ENCODE results near the gene ISL2. TPM values are rescaled to one million over a fixed set of nuclear protein-coding genes. Genes with fewer than 3 reads are reported as not detected.
A peak's percentile ranks its signal among the peaks of the same experiment; 100 is the strongest.

The ISL2 gene
- total and polyA plus RNA-seq, 2 experiments from 2014 or later = not detected

DNA sequence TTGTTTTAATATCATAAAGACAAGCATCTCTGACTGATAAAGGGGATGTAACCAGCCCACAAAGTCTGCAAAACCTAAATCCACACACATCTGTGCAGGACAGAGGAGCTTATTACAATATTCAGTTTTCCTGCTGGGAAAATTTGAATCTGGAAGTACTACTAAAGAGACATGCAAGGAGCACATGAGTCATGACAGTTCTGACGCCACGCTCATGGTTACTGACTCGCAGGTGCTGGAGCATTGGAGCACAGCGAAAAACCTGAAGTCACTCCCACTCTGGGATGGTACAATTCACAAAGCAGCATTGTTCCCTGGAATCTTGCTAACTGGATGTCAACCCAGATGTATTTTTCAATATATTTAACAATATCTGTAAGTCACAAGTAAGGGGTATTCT, 7.6 kb upstream of the ISL2 start:
- H3K27me3 ChIP-seq = peaks cover 24% of the 10 kb centered on the region
- TF ChIP-seq, protein P1, sequence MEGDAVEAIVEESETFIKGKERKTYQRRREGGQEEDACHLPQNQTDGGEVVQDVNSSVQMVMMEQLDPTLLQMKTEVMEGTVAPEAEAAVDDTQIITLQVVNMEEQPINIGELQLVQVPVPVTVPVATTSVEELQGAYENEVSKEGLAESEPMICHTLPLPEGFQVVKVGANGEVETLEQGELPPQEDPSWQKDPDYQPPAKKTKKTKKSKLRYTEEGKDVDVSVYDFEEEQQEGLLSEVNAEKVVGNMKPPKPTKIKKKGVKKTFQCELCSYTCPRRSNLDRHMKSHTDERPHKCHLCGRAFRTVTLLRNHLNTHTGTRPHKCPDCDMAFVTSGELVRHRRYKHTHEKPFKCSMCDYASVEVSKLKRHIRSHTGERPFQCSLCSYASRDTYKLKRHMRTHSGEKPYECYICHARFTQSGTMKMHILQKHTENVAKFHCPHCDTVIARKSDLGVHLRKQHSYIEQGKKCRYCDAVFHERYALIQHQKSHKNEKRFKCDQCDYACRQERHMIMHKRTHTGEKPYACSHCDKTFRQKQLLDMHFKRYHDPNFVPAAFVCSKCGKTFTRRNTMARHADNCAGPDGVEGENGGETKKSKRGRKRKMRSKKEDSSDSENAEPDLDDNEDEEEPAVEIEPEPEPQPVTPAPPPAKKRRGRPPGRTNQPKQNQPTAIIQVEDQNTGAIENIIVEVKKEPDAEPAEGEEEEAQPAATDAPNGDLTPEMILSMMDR (IDR thresholded peaks at IDR 0.05; ENCODE audit: low read depth, low read length) = no peak
- DNase-seq (ENCODE audit: low read depth in 1 of 2, low spot score in 1 of 2) = no peak

DNA sequence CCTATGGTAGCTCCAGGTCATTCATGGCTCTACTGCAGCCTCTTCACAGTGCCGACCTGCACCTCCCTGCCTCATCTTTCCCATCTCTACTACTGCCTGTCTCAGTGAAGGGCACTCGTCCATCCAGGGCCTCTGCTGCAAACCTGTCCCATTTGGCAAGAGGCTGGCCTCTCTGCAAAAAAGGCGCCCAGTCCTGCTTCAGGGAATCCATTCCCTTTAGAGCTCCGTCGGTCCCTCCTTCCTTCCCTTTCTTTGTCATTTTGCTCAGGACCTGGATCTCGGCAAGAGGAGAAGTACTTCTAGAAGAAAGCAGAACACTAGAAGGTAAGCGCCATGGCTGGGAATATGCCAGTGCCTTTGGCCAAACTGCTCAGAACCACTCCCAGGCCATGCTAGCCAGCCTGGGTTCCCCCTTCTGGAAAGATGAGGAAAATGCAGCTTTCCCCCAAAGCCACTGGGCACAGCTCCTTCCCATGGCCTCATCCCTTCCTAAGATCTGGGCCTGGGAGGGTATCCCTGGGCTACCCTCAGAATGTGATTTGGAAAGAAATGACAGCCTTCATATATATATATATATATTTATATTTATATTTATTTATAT, 6.4 kb upstream of the ISL2 start:
- Histone ChIP-seq H3K4me1 (ENCODE audit: low read depth) (no peaks in the 10 kb centered on the region), H3K4me3 (no peak overlapping the region), H3K27ac (no peak overlapping the region), H3K36me3 (no peaks in the 10 kb centered on the region), H3K9me3 (ENCODE audit: low read depth) (no peaks in the 10 kb centered on the region), H3K27me3 (peaks cover 29% of the 10 kb centered on the region)
- peak; percentile 63 to 78 for DNase-seq (ENCODE audit: low read depth in 1 of 2, low spot score in 1 of 2)
- TF ChIP-seq, protein P1 (IDR thresholded peaks at IDR 0.05; ENCODE audit: low read depth, low read length) = peak; percentile 72

More for the DNA sequence above, 7.6 kb upstream of the ISL2 start:
- Histone ChIP-seq H3K4me1 (ENCODE audit: low read depth) (no peaks in the 10 kb centered on the region), H3K4me3 (no peak overlapping the region), H3K36me3 (no peaks in the 10 kb centered on the region), H3K27ac (no peak overlapping the region), H3K9me3 (ENCODE audit: low read depth) (no peaks in the 10 kb centered on the region)

DNA sequence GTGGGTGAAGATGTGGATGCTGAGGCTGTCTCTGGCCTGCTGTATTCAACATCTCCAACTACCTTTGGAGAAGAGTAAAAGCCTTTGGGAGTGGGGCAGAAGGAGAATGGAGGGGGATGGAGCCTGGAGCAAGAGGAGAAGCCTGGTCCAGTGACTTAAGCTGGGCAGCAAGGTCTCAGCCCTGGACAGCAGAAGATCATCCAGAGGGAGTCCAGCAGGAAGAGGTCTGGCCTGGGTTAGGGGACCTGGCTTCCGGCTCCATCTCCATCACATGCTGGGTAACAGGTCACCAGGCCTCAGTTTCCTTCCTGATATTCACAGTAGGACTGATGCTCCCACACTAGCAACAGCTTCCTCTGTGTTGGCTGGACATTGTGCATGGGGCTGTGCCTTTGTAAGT, 3.8 kb upstream of the ISL2 start:
- peaks cover 6% of the 10 kb centered on the region for H3K4me1 ChIP-seq (ENCODE audit: low read depth)
- H3K9me3 ChIP-seq (ENCODE audit: low read depth) = no peaks in the 10 kb centered on the region
- TF ChIP-seq, protein P1 (IDR thresholded peaks at IDR 0.05; ENCODE audit: low read depth, low read length) = no peak
- H3K27ac ChIP-seq = no peak overlapping the region
- no peak overlapping the region for H3K4me3 ChIP-seq
- DNase-seq (ENCODE audit: low read depth in 1 of 2, low spot score in 1 of 2) = no peak
- H3K36me3 ChIP-seq = no peaks in the 10 kb centered on the region
- H3K27me3 ChIP-seq = peaks cover 56% of the 10 kb centered on the region

DNA sequence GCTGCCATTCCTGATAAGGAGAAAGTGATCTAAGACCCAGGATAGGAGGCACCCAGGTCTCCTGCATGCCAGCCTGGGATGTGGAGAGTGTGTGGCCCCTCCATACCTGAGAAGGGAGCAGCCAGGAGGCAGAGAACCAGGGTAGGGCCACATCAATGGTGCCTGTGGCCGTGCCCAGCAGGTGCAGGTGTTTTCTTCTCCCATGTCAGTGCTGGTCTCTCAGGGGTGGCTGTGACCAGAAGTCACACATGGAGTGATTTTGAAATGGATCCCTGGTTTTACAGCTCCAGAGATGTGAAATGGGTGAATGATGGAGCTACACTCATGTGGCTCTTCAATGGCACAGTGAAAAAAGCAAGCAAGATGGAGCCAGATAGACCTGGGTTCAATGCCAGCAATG, 3.3 kb upstream of the ISL2 start:
- Histone ChIP-seq H3K27ac (no peak overlapping the region), H3K4me1 (ENCODE audit: low read depth) (peaks cover 6% of the 10 kb centered on the region), H3K4me3 (no peak overlapping the region), H3K27me3 (peaks cover 61% of the 10 kb centered on the region), H3K9me3 (ENCODE audit: low read depth) (no peaks in the 10 kb centered on the region), H3K36me3 (no peaks in the 10 kb centered on the region)
- TF ChIP-seq, protein P1 (IDR thresholded peaks at IDR 0.05; ENCODE audit: low read depth, low read length) = no peak
- DNase-seq (ENCODE audit: low read depth in 1 of 2, low spot score in 1 of 2) = no peak

DNA sequence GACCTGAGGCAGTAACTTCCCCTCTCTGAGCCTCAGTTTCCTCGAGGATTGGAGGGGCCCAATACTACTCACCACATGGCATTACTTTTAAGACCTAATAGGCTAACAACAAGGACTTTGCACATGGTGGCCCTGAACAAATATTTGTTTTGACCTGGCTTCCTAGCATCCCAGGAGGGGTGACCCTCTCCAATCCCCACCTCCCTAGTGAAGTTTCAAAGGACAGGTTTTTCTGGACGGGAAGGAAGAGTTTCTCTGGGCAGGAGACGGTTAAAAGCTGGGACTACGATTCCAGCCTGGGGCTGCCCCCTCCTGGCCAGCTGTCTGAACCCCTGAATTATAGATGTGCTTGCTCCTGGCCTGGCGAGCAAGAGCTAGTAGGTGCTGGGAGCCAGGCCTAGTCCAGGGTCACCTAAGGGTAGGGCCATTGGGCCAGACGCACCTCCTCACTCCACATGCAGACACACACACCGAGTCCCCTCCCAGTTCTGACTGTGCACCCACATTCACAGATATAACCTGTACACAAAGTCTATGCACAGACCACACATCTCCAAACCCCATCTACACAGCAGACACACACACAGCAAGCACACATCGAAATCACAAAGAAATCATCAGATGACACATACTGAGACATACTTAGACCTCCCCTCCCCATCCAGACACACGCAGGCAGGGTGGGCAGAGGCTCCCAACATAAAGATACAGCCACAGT, 2.7 kb upstream of the ISL2 start:
- no peak overlapping the region for H3K27ac ChIP-seq
- no peak overlapping the region for H3K4me3 ChIP-seq
- H3K27me3 ChIP-seq = peaks cover 66% of the 10 kb centered on the region
- peak in 1 of 2 donors; percentile 11 for DNase-seq (ENCODE audit: low read depth in 1 of 2, low spot score in 1 of 2)
- H3K9me3 ChIP-seq (ENCODE audit: low read depth) = no peaks in the 10 kb centered on the region
- H3K4me1 ChIP-seq (ENCODE audit: low read depth) = peaks cover 6% of the 10 kb centered on the region
- no peaks in the 10 kb centered on the region for H3K36me3 ChIP-seq
- TF ChIP-seq, protein P1 (IDR thresholded peaks at IDR 0.05; ENCODE audit: low read depth, low read length) = peak; percentile 28
